ENCODE data around the gene SNRPA. TPM values are rescaled to one million over a fixed set of nuclear protein-coding genes. Genes with fewer than 3 reads are reported as not detected.
"Not testable (repeated sequence)": the region's sequence is repeated elsewhere in the genome, so short reads cannot be mapped to it uniquely, and the experiment has no call there.

SNRPA gene
- total RNA-seq, 2 experiments from 2014 or later: 149 to 182 TPM

DNA sequence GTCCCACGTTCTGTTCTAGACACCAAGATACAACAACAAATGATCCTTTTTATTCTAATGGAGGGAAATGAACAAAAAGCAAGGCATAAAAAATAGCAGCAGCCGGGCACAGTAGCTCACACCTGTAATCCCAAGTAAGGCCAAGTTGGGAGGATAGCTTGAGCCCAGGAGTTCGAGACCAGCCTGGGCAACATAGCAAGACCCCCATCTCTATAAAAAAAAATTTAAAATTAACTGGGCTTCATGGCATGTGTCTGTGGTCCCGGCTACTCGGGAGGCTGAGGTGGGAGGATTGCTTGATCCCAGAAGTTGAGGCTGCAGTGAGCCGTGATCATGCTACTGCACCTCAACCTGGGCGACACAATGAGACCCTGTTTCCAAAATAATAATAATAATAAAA, 25.4 kb downstream of the SNRPA start:
- Mint-ChIP-seq H3K27me3 (no peaks in the 10 kb centered on the region), H3K27ac (no peak overlapping the region), H3K9me3 (peaks cover 3% of the 10 kb centered on the region), H3K4me1 (peaks cover 40% of the 10 kb centered on the region), H3K36me3 (ENCODE audit: low read depth) (peaks cover 24% of the 10 kb centered on the region), H3K4me3 (no peak overlapping the region)
- DNase-seq: no peak
- CTCF ChIA-PET: interaction anchor here (1.0 to 3.3 kb wide), 4 partner anchors 10 to 353 kb away, joined by 3 to 25 read pairs (median 13); no protein-coding TSS in a partner anchor
- POLR2A ChIA-PET: no interaction called here

DNA sequence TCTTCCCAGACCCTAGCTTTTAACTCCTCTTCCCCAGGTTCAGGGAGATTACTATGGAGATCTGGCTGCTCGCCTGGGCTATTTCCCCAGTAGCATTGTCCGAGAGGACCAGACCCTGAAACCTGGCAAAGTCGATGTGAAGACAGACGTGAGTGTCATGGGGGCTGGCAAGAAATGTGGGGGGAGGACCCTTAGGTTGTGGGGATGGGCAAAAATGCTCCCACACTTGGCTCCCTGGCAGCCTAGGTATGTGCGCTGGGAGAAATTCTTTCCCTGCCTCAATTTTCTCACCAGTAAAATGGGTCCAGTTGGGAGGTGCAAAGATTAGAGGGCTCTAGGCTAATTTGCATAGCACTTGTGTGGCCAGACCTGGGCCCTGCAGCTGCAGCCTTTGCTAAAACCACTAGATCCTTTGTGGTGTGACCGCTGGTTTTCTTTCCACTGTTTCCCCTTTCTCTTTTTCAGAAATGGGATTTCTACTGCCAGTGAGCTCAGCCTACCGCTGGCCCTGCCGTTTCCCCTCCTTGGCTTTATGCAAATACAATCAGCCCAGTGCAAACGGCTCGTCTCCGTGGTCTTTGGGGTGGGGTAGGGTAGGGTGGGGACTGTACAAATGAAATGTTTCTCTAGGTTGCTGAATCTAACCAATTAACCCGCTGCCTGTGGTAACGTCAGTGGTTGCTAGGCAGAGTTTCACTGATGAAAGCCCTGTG, 26.1 kb downstream of the SNRPA start:
- Mint-ChIP-seq H3K27me3 (no peaks in the 10 kb centered on the region), H3K27ac (peak overlapping the region; percentile 99), H3K36me3 (ENCODE audit: low read depth) (peaks cover 25% of the 10 kb centered on the region), H3K4me3 (peak overlapping the region; percentile 89), H3K4me1 (peaks cover 39% of the 10 kb centered on the region), H3K9me3 (no peaks in the 10 kb centered on the region)
- ChIA-PET POLR2A (interaction anchor here (0.5 to 2.6 kb wide), 6 partner anchors 10 to 69 kb away, joined by 3 to 10 read pairs (median 4); partner anchors contain the start of genes ACTMAP, COQ8B, EGLN2 and ITPKC), CTCF (interaction anchor here (1.2 to 3.3 kb wide), 9 partner anchors 11 to 143 kb away, joined by 4 to 25 read pairs (median 5); partner anchors contain the start of gene EGLN2)
- DNase-seq: peak; percentile 96

DNA sequence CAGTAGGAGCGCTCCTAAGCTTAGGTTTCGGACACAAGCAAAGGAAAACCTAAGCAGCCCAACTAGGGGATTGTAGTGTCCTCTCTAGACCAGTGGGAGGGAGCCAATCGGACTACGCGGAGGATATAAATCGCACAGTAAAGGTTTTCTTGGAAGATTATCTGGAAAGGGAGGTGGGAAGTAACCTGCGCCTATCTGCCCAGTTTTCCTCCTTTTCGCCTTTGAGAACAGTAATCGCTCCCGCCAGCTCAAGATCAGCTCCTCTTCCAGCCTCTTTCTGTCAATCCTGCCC, 26.6 kb downstream of the SNRPA start:
- H3K4me1 Mint-ChIP-seq: peaks cover 39% of the 10 kb centered on the region
- no peaks in the 10 kb centered on the region for H3K9me3 Mint-ChIP-seq
- ChIA-PET POLR2A (interaction anchor here (0.5 to 2.6 kb wide), 6 partner anchors 9 to 69 kb away, joined by 3 to 10 read pairs (median 4); partner anchors contain the start of genes ACTMAP, COQ8B, EGLN2 and ITPKC), CTCF (interaction anchor here (1.0 to 3.3 kb wide), 11 partner anchors 10 to 143 kb away, joined by 4 to 25 read pairs (median 5); partner anchors contain the start of gene EGLN2)
- peaks cover 27% of the 10 kb centered on the region for H3K36me3 Mint-ChIP-seq (ENCODE audit: low read depth)
- peak overlapping the region; percentile 99 for H3K27ac Mint-ChIP-seq
- no peaks in the 10 kb centered on the region for H3K27me3 Mint-ChIP-seq
- no peak for DNase-seq
- peak overlapping the region; percentile 89 for H3K4me3 Mint-ChIP-seq

DNA sequence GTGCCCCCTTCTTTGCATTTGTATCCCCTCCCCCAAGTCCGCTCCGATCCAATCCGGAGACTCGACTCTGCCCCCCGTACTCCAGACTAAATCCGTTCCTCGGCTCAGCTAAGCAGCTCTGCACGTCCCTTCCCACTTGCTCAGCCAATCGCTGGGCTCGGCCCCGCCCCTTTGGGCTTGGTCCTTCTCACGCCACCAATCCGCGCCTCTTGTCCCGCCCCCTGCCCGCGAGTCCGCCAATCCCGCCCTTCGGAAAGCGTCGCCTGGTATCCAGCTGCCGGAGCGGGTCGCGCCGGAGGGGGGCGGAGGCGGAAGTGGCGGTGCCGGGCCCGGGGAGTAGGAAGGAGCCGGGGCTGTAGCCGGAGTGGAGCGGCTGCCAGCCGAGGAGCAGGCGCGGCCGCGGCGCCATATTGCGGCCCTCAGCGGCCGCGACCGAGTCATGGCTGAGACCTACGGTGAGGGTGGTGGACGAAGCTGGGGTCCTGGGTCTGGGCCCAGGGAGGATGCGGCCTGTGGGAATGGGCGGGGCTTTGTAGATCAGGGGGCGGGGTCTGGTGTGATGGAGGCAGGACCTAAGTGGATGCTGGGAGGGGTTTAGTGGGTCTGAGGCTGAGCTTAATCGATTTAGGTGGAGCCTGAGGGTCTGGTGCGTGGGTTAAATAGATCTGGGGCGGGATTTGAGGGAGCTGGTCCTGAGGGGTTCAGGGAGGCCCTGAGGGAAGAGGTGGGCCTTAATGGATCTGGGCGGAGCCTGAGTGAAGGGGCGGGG, 27.1 kb downstream of the SNRPA start, which contains the start of gene RAB4B:
Gene RAB4B, plus strand, starts transcription at position 311 of the 769 bp plus-strand sequence. Its CDS starts 129 bp downstream, at position 440.
- Mint-ChIP-seq H3K9me3 (no peaks in the 10 kb centered on the region), H3K36me3 (ENCODE audit: low read depth) (peaks cover 27% of the 10 kb centered on the region), H3K27ac (peak within 1 kb of the TSS; percentile 99), H3K4me1 (peaks cover 39% of the 10 kb centered on the region), H3K4me3 (peak within 1 kb of the TSS; percentile 89), H3K27me3 (no peaks in the 10 kb centered on the region)
- POLR2A ChIA-PET: interaction anchor here (0.5 to 2.6 kb wide), 8 partner anchors 9 to 68 kb away, joined by 3 to 10 read pairs (median 4); partner anchors contain the start of genes ACTMAP, COQ8B, EGLN2 and ITPKC
- DNase-seq: peak; percentile 100
- CTCF ChIA-PET: interaction anchor here (1.0 to 3.3 kb wide), 11 partner anchors 9 to 144 kb away, joined by 4 to 25 read pairs (median 4); partner anchors contain the start of gene EGLN2

DNA sequence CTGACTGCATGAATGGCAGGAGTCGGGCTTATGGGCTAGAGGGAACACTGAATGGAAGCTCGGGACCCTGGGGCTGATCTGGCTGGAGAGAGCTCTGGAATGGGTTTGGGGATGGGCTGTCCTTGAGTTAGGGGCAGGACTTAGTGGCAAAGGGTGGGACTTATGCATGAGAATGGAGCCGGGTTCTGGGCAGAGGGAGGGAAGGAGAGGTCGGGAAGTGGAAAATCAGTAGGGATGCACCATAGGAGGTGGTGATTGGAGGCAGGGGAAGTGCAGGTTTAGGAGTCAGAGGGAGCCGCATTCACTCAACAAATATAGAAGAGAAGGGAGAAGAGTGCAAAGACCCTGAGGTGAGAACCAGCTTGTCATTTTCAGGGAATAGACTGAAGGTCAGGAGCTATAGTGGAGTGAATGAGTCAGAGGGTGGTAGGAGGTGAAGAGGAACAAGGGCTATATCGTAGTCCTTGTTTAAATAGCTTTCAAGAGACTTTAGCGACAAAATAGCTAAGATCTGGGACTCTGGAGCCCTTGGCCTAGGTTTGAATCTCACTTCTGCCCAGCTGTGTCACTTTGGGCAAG, 27.8 kb downstream of the SNRPA start:
- Mint-ChIP-seq H3K36me3 (ENCODE audit: low read depth) (peaks cover 29% of the 10 kb centered on the region), H3K4me1 (peaks cover 41% of the 10 kb centered on the region), H3K27me3 (no peaks in the 10 kb centered on the region), H3K27ac (peak overlapping the region; percentile 99), H3K4me3 (peak overlapping the region; percentile 89), H3K9me3 (no peaks in the 10 kb centered on the region)
- no peak for DNase-seq
- ChIA-PET CTCF (interaction anchor here (0.6 to 3.3 kb wide), 9 partner anchors 9 to 144 kb away, joined by 3 to 25 read pairs (median 7); partner anchors contain the start of gene EGLN2), POLR2A (interaction anchor here (0.9 to 2.6 kb wide), 5 partner anchors 20 to 62 kb away, joined by 3 to 10 read pairs (median 5); partner anchors contain the start of genes ACTMAP, COQ8B, EGLN2 and ITPKC)

DNA sequence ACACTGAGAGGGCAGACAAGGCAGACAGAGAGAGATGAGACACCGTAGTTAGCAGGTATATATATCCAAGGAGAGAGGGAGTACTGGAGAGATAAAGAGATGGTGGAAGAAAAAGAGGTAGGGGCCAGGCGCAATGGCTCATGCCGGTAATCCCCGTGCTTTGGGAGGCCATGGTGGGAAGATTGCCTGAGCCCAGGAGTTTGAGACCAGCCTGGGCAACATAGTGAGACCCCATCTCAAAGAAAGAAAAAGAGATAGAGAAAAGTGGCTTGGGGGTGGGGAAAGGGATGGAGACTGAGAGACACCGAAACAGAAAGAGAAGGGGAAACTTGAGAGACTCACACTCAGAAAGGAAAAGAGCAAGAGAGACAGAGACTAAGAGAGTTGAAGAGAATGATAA, 29.6 kb downstream of the SNRPA start:
- Mint-ChIP-seq H3K27me3 (no peaks in the 10 kb centered on the region), H3K9me3 (no peaks in the 10 kb centered on the region), H3K4me3 (no peak overlapping the region), H3K36me3 (ENCODE audit: low read depth) (peaks cover 31% of the 10 kb centered on the region), H3K27ac (peak overlapping the region; percentile 27), H3K4me1 (peaks cover 41% of the 10 kb centered on the region)
- no peak for DNase-seq
- CTCF ChIA-PET: interaction anchor here (0.6 to 1.0 kb wide), 2 partner anchors 19 to 32 kb away, joined by 3 to 5 read pairs; no protein-coding TSS in a partner anchor
- POLR2A ChIA-PET: no interaction called here

DNA sequence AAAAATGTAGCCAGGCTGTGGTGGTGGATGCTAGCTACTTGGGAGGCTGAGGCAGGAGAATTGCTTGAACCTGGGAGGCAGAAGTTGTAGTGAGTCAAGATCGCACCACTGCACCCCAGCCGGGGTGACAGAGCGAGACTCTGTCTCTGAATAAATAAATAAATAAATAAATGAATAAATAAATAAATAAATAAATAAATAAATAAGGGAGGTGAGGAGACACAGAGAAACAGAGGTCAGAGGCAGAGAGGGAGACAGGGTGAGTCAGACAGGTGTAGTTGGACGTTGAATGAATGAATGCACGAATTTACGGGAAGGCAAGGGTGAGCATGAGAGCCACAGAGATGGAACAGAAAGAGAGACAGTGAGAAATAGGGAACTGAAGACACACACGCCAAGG, 30.1 kb downstream of the SNRPA start:
- H3K27ac Mint-ChIP-seq: no peak overlapping the region
- ChIA-PET POLR2A (no interaction called here), CTCF (no interaction called here)
- no peak overlapping the region for H3K4me3 Mint-ChIP-seq
- peaks cover 30% of the 10 kb centered on the region for H3K36me3 Mint-ChIP-seq (ENCODE audit: low read depth)
- DNase-seq: no peak
- H3K27me3 Mint-ChIP-seq: no peaks in the 10 kb centered on the region
- peaks cover 42% of the 10 kb centered on the region for H3K4me1 Mint-ChIP-seq
- H3K9me3 Mint-ChIP-seq: no peaks in the 10 kb centered on the region

DNA sequence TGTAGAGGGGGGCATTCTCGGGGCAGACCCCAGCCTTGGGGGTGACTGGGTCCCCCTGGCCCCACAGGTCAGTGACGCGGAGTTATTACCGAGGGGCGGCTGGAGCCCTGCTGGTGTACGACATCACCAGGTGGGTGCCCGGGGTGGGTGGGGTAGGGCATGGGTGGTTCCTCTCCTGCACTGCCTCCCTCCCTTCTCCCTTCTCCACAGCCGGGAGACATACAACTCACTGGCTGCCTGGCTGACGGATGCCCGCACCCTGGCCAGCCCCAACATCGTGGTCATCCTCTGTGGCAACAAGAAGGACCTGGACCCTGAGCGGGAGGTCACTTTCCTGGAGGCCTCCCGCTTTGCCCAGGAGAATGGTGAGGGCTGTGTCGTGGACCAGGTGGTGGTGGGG, 32.7 kb downstream of the SNRPA start:
- CTCF ChIA-PET: interaction anchor here (1.5 kb wide), 1 partner anchor 23 kb away, joined by 3 read pairs; no protein-coding TSS in a partner anchor

DNA sequence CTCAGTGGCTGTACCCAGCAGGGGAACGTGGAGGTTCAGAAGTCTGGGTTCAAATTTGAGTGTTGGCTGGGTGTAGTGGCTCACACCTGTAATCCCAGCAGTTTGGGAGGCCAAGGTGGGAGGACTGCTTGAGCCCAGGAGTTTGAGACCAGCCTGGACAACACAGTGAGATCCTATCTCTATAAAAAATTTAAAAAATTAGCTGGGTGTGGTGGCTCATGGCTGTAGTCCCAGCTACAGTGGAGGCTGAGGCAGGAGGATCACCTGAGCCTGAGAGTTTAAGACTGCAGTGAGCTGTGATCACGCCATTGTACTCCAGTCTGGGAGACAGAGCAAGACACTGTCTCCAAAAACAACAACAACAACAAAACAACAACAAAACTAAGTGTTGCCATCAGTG, 33.1 kb downstream of the SNRPA start:
- DNase-seq, H3K27me3 Mint-ChIP-seq, H3K4me3 Mint-ChIP-seq, POLR2A ChIA-PET, H3K27ac Mint-ChIP-seq, H3K9me3 Mint-ChIP-seq: not testable (repeated sequence)
- CTCF ChIA-PET: interaction anchor here (1.5 kb wide), 1 partner anchor 23 kb away, joined by 3 read pairs; no protein-coding TSS in a partner anchor
- Mint-ChIP-seq H3K4me1 (peaks cover 23% of the 10 kb centered on the region), H3K36me3 (ENCODE audit: low read depth) (peaks cover 31% of the 10 kb centered on the region)

More for the DNA sequence above, 32.7 kb downstream of the SNRPA start:
- Mint-ChIP-seq H3K4me1 (peaks cover 27% of the 10 kb centered on the region), H3K27ac (no peak overlapping the region), H3K4me3 (no peak overlapping the region), H3K9me3 (no peaks in the 10 kb centered on the region), H3K27me3 (no peaks in the 10 kb centered on the region), H3K36me3 (ENCODE audit: low read depth) (peaks cover 34% of the 10 kb centered on the region)
- DNase-seq: no peak
- POLR2A ChIA-PET: no interaction called here

DNA sequence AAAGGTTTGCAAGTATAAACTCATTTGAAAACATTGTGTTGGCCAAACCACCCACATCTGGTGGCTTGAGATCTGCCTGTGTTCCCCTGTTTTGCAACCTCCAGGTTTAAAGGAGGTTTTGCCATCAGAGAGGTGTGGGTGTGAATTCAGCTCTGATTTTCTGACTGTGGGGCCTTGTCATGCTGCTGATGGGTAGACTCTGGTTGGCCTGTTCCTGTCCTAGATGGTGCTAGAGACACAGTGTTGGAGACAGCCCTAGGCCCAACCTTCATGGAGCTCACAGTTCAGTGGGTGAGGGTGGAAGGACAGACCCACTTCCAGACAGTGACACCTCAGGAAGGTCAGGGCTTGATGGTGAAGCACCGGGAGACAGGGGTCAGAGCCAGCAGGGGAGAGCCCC, 34.5 kb downstream of the SNRPA start:
- no peak for DNase-seq
- Mint-ChIP-seq H3K27ac (no peak overlapping the region), H3K36me3 (ENCODE audit: low read depth) (peaks cover 31% of the 10 kb centered on the region), H3K27me3 (no peaks in the 10 kb centered on the region), H3K9me3 (no peaks in the 10 kb centered on the region), H3K4me1 (peaks cover 14% of the 10 kb centered on the region), H3K4me3 (no peak overlapping the region)
- ChIA-PET CTCF (interaction anchor here (0.6 kb wide), 1 partner anchor 33 kb away, joined by 4 read pairs; no protein-coding TSS in a partner anchor), POLR2A (no interaction called here)

DNA sequence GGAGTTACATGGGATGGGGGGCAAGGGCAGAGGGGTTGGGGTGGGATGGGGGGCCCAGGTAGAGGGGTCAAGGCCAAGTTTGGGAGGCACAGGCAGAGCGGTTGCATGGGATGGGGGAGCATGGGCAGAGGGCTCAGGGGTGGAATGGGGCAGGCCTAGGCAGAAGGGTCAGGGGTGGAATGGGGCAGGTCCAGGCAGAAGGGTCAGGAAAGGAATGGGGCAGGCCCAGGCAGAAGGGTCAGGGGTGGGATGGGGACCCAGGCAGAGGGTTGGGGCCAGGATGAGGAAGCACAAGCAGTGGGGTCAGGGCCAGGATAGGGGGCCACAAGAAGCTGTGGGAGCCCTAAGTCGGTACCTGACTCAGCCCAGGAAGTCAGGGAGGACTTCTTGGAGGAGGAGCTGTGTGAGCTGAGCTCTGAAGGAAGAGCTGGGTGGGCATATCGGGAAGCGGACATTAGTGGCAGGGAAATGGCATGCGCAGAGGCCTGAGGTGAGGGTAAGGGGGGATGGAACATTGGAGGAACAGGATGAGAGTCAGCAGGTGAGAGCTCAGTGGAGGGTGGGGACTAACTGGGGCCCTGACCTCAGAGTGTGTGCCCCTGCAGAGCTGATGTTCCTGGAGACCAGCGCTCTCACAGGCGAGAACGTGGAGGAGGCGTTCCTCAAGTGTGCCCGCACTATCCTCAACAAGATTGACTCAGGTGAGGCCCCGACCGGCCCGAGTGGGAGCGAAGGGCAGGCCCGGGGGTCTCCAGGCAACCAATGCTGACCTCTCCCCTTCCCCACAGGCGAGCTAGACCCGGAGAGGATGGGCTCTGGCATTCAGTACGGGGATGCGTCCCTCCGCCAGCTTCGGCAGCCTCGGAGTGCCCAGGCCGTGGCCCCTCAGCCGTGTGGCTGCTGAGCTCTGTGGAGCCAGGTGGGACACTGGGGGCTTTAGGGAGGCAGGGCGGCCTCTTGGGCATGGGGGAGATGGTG, 35.3 kb downstream of the SNRPA start:
- CTCF ChIA-PET: interaction anchor here (0.5 to 3.0 kb wide), 4 partner anchors 8 to 1374 kb away, joined by 3 to 10 read pairs (median 6); partner anchors contain the start of genes EGLN2, PLEKHG2 and RAB4B
- H3K27me3 Mint-ChIP-seq: no peaks in the 10 kb centered on the region
- POLR2A ChIA-PET: interaction anchor here (0.8 kb wide), 1 partner anchor 9 kb away, joined by 3 read pairs; the partner anchor contains the start of gene RAB4B
- H3K9me3 Mint-ChIP-seq: no peaks in the 10 kb centered on the region
- H3K4me3 Mint-ChIP-seq: no peak overlapping the region
- DNase-seq: no peak
- peaks cover 30% of the 10 kb centered on the region for H3K36me3 Mint-ChIP-seq (ENCODE audit: low read depth)
- H3K4me1 Mint-ChIP-seq: peaks cover 10% of the 10 kb centered on the region
- H3K27ac Mint-ChIP-seq: no peak overlapping the region
